Right renal pelvis (tissue), 4 donors: ENCODE results near the gene CAPG. TPM values are rescaled to one million over a fixed set of nuclear protein-coding genes. Genes with fewer than 3 reads are reported as not detected.
"Not testable (repeated sequence)": the region's sequence is repeated elsewhere in the genome, so short reads cannot be mapped to it uniquely, and the experiment has no call there.

ENCODE experiments used
- DNase-seq, 4 donors: peaks; one replicate each; pipeline ENCODE4 v3.0.0-alpha.2; 2013; ENCODE audit warnings: low read depth in 4 of 4, low spot score in 3 of 4, missing footprints in 1 of 4
- polyA plus RNA-seq, 4 donors: library from polyadenylated mRNA; unstranded; fragments of 120-200 nt; gene quantifications; one replicate each; pipeline ENCODE4 v1.2.1, GENCODE V29; 2013; ENCODE audit not compliant: insufficient read length in 4 of 4

CAPG gene
- polyA plus RNA-seq, 4 donors, result 103 to 130 (median 116) TPM

DNA sequence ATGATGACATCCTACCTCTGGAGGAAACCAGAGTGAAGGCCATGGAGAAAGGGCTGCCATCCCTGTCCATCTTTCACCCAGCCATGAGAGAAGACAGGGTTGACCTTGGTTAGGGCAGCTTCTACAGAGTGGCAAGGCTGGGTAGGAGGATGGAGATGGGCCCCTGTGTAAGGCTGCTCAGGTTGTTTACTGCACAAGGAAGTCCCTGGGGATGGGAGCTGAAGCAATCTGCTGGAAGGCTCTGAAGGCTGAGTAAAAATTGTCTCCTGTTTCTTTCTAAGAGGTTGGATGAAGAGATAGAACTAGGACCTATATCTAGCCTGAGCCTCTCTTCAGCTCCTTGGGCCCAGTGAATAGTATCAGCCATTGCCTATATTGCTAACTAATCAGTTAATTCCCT lies 41.2 kb downstream of the CAPG start:
- DNase-seq, result no peak

DNA sequence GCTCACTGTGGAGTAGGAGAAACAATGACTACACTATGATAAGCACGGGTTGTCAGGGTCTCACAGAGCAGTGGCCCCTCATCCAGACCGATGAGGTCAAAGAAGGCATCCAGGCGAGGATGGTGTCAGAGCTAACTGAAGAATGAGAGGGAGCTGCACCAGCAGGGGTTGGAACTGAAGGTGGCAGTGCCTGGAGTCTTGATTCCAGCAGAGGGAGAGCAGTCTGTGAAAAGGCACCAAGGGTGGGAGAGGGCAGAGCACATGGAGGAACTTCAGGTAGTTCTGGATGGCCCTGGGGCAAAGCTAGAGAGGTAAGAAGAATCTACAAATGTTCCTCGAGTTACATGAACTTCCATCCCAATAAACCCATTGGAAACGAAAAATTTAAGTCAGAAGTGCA lies 43.0 kb downstream of the CAPG start:
- no peak for DNase-seq

DNA sequence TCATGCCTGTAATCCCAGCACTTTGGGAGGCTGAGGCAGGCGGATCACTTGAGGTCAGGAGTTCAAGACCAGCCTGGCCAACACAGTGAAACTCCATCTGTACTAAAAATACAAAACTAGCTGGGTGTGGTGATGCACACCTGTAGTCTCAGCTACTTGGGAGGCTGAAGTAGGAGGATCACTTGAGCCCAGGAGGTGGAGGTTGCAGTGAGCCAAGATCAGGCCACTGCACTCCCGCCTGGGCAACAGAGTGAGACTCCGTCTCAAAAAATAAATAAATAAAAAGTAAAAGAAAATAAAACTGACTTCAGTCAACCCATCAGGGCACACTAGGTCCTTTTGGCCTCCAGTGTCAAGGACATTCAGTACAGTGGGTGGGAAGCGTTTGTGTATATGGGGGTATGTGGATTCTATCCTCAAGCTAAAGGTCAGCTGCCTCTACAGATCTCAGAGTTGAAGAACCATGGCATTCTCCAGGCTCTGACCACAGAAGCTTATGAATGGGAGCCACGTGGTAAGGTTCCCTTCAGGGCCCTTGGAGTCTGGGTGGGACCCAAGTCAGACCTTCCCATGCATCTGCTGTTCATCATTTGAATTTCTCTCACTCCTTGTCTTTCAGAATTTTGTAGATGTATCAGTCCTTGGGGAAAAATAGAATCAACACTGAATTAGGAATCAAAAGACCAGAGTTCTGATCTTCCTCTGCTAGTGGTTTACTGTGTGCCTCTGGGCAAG lies 47.3 kb downstream of the CAPG start:
- not testable (repeated sequence) for DNase-seq

DNA sequence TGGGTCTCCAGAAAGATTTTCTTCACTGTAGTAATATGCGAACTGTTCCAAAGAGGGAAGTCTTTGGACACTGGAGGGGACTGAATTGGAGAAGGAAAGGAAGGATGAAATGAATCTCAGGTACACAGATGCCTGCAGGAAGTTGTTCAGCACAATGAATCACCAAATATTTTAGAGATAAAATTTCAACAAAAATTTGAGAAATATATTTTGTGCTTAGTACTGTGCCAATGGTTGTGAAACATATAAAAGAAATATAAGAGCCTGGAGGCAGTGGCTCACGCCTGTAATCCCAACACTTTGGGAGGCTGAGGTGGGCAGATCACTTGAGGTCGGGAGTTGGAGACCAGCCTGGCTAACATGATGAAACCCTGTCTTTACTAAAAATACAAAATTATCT lies 52.4 kb downstream of the CAPG start:
- DNase-seq, result no peak

DNA sequence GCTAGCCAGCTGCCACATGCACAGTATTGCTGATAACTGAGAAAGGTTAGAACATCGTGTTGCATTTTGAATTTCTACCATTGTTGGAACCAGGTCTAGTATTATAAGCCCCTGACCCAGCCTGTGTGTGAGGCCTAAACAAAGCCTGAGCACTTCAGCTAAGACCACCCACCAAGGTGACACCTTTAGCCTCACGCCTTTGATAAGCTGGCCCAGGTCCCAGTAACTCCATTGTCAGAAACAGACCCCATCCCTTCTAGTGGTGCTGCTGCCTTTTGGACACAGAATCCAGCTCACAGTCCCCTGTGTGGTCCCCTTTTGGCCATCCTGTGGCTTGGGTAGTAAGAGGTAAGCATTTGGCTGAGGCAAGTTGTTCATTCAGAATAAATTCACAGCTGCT lies 54.0 kb downstream of the CAPG start:
- no peak for DNase-seq

DNA sequence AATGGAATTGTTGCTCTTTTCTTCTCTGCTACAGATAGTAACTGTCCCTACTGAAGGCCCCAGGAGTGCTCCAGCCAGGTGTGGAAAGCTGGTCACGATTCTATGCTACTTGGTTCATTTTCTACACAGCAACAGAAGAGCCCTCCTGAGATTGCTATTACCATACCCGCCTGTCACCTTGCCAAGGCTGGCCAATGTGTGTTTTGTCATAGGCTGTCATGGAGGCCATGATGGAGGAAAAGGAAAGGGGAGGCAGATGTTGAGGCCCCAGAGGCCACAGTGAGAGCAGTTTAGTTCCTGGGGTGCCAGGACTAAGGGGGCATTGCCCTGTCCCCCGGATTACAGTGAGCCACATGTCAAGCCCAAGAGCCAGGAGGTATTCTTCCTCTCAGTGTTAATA lies 54.6 kb downstream of the CAPG start:
- DNase-seq, result no peak

DNA sequence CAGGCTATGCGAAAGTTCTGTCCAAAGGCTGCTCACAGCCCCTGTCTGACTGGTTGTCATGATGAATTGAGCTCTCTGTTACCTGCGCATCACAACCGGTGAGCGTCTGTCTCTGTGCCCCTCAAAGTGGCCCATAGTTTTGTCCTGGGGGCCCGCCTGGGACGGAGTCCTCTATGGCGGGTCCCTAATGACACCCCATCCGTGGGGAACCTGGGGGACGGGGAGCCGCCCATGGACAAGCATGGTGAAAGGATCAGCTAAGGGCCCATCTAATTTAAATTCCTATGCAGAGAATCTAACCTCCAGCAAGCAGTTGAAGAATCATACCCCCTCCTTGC lies 55.1 kb downstream of the CAPG start:
- no peak for DNase-seq

DNA sequence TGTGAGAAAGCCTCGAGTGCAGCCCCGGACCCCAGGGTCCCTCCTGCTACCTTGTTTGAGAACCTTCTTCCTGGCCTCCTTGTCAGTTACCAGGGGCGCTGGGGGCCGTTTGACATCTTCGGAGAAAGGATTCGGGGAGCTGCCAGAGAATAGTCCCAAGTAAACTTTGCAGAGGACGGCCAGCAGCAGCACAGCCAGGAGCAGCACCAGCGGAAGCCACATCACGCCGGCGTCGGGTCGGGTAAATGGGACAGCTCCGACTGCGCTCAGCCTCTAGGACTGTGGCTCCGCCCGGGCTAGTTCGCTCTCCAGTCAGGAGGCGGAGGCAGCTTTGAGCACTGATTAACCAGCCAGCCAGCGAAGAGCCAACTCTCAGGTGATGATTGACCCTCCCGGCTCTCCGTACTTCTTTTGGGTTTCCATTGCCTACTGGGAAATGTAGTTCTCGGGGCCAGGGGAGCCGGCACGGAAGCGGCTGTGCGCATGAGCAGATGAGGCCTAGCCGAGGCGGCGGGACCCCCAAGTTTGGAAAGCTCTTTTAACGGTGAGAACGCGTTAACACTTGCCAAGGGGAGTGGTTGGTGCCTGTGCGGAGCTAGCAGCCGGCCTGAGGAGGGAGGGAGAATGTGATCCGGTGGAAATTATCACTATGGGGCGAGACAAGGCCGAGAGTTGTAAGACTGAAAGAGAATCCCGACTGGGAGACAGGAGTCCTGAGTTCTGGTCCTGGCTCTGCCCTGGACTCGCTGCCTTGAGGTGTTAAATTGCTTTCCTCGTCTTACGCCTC lies 55.7 kb downstream of the CAPG start, which contains the start of the genes ELMOD3 and RETSAT:
Gene ELMOD3, plus strand, starts transcription at position 484 of the 787 bp plus-strand sequence. CDS start 2,430 bp downstream, outside the sequence.
Gene RETSAT, minus strand, starts transcription at position 243 of the 787 bp plus-strand sequence. Its CDS starts 21 bp downstream, at position 222.
- peak; percentile 98 to 99 (median 98) for DNase-seq

DNA sequence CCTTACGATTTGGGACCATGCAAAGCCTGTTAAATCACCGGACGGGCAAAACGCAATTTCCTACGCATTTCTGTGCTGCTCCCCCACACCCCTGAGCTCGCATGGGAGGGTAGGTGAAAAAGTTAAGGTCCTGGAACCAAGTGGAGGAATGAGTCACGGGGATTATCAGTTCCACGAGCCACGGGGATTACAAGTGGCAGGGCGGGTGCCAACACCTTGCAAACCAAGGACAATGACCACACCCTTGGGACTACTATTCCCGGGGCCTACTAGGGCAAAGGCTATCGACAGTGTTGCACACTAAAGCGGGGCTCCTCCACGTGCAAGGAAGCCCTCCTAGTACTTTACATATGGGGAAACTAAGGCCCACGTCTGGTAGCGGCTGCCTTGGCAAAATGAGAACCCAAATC lies 56.3 kb downstream of the CAPG start:
- no peak for DNase-seq

DNA sequence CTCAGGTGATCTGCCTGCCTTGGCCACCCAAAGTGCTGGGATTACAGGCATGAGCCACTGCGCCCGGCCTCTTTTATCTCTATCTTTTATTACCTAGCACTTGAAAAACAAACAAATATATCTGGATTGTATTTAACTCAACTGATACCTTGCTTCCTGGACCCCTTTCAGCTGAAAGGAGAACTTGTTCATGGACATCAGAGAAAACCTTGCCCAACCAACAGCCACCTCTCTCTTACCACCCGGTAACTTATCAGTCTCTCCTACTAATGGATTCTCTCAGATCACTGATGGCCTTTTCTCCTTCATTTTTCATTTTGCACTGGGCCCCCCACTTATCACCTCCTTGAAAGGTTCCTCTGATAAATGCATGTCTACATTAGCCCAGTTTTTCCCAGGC lies 62.6 kb downstream of the CAPG start:
- no peak for DNase-seq

Other genes starting within 250 kb of the CAPG start
- gene TGOLN2, start 82.4 kb downstream of the CAPG start, polyA plus RNA-seq, result 100 to 1,000 TPM; 116 to 133 (median 127) TPM
- gene RETSAT, start 55.8 kb downstream of the CAPG start, polyA plus RNA-seq, result 10 to 100 TPM; 13.4 to 26.5 (median 24.8) TPM
- gene ELMOD3, start 55.6 kb downstream of the CAPG start, polyA plus RNA-seq, result 10 to 100 TPM; 23.9 to 27.7 (median 25.7) TPM
- under 1 TPM; 0.24 to 0.62 (median 0.56) TPM for gene SH2D6, start 8.3 kb upstream of the CAPG start, polyA plus RNA-seq
- 100 to 1,000 TPM; 310 to 357 (median 338) TPM for gene MAT2A, start 128.8 kb upstream of the CAPG start, polyA plus RNA-seq
- 10 to 100 TPM; 39.1 to 45.8 (median 42.2) TPM for gene GGCX, start 151.1 kb upstream of the CAPG start, polyA plus RNA-seq
- 100 to 1,000 TPM in 2 of 4 donors, 10 to 100 TPM in 2; 90.7 to 106 (median 101) TPM for gene VAMP8, start 167.2 kb upstream of the CAPG start, polyA plus RNA-seq
- 10 to 100 TPM; 40.5 to 50.8 (median 42.5) TPM for gene VAMP5, start 174.1 kb upstream of the CAPG start, polyA plus RNA-seq
- gene RNF181, start 185.4 kb upstream of the CAPG start, polyA plus RNA-seq, result 100 to 1,000 TPM; 137 to 157 (median 139) TPM
- gene TMEM150A, start 192.3 kb upstream of the CAPG start, polyA plus RNA-seq, result 10 to 100 TPM; 35.1 to 43.3 (median 37.9) TPM
- 10 to 100 TPM; 55.0 to 67.0 (median 59.8) TPM for gene C2orf68, start 201.7 kb upstream of the CAPG start, polyA plus RNA-seq
- 10 to 100 TPM; 68.7 to 69.8 (median 69.3) TPM for gene USP39, start 205.8 kb upstream of the CAPG start, polyA plus RNA-seq